DND-41 (cell line): ENCODE data around the gene C10orf88.

ENCODE experiments used
- ATAC-seq: fragments of 200-7000 bp; cut with Tn5 transposase; 3 replicates; pipeline ENCODE4 v1.9.1; 2021; ENCODE audit warnings: low read depth; ENCODE audit not compliant: insufficient read depth
- DNase-seq: peaks from one replicate; pipeline ENCODE4 v3.0.0-alpha.2; 2020
- H2AFZ ChIP-seq: 2 replicates; pipeline ENCODE4 v1.6.0; 2012; ENCODE audit warnings: low read depth, low read length
- H3K27ac ChIP-seq: 2 replicates; pipeline ENCODE4 v1.5.1; 2012; ENCODE audit warnings: low read length, inconsistent platforms
- H3K27me3 ChIP-seq: fragments of 200-600 bp; sonication (generic); 2 replicates; pipeline ENCODE4 v1.6.0; 2012; ENCODE audit warnings: low read length, mild to moderate bottlenecking, inconsistent platforms; ENCODE audit not compliant: insufficient read depth, poor library complexity
- H3K36me3 ChIP-seq: 2 replicates; pipeline ENCODE4 v1.5.1; 2012; ENCODE audit warnings: low read length, inconsistent platforms; ENCODE audit not compliant: insufficient read depth
- H3K4me1 ChIP-seq: 2 replicates; pipeline ENCODE4 v1.5.1; 2012; ENCODE audit warnings: mild to moderate bottlenecking, low read length; ENCODE audit not compliant: insufficient read depth
- H3K4me2 ChIP-seq: 2 replicates; pipeline ENCODE4 v1.6.0; 2012; ENCODE audit warnings: mild to moderate bottlenecking, moderate library complexity, low read length, inconsistent platforms; ENCODE audit not compliant: insufficient read depth
- H3K4me3 ChIP-seq, 2 experiments: fragments of 200-600 bp in 1 of 2; shearing (Covaris generic) in 1 of 2; 2 replicates each; pipeline ENCODE4 v1.5.1; 2012 to 2016; ENCODE audit warnings: inconsistent platforms in 2 of 2, low read length in 2 of 2, mild to moderate bottlenecking in 2 of 2, low read depth in 1 of 2, moderate library complexity in 1 of 2
- H3K79me2 ChIP-seq: 2 replicates; pipeline ENCODE4 v1.6.0; 2012; ENCODE audit warnings: low read length, inconsistent platforms; ENCODE audit not compliant: insufficient read depth
- H3K9ac ChIP-seq: 2 replicates; pipeline ENCODE4 v1.6.0; 2012; ENCODE audit warnings: low read depth, mild to moderate bottlenecking, inconsistent platforms, low read length, moderate library complexity
- H3K9me3 ChIP-seq: 2 replicates; pipeline ENCODE4 v1.5.1; 2012; ENCODE audit warnings: low read length, moderate library complexity, mild to moderate bottlenecking, inconsistent platforms; ENCODE audit not compliant: insufficient read depth, severe bottlenecking
- H4K20me1 ChIP-seq: 2 replicates; pipeline ENCODE4 v1.6.0; 2012; ENCODE audit warnings: low read length; ENCODE audit not compliant: insufficient read depth
- CTCF ChIP-seq: IDR thresholded peaks from 2 replicates; pipeline ENCODE4 v1.5.1; 2012; ENCODE audit warnings: borderline replicate concordance, low read length, moderate library complexity, mild to moderate bottlenecking; ENCODE audit not compliant: poor library complexity, severe bottlenecking; ENCODE audit errors: extremely low read depth
- EZH2 ChIP-seq: IDR thresholded peaks from 3 replicates; pipeline ENCODE4 v1.6.1; 2012; ENCODE audit warnings: borderline replicate concordance, low read depth, mild to moderate bottlenecking, moderate library complexity, low read length, inconsistent platforms; ENCODE audit not compliant: severe bottlenecking

Gene C10orf88

GRCh38 chr10:122992031-122992585 lies 38.1 kb upstream of the C10orf88 start:
- peaks cover 6% of the 10 kb centered on the region; the same call in 1 of the 2 replicates for H4K20me1 ChIP-seq
- peaks cover 8% of the 10 kb centered on the region; the same call in 1 of the 2 replicates for H3K79me2 ChIP-seq
- H3K4me1 ChIP-seq, result no peaks in the 10 kb centered on the region
- no peak for ATAC-seq
- H3K4me2 ChIP-seq, result no peak overlapping the region
- H3K4me3 ChIP-seq, result no peak overlapping the region
- H3K36me3 ChIP-seq, result peaks cover 53% of the 10 kb centered on the region
- no peak overlapping the region for H3K27ac ChIP-seq
- H3K27me3 ChIP-seq, result no peaks in the 10 kb centered on the region
- no peaks in the 10 kb centered on the region for H3K9me3 ChIP-seq
- DNase-seq, result no peak
- no peak for TF ChIP-seq CTCF
- TF ChIP-seq EZH2, result no peak
- H2AFZ ChIP-seq, result no peak overlapping the region
- H3K9ac ChIP-seq, result no peak overlapping the region

- Histone ChIP-seq H3K9me3 (no peaks in the 10 kb centered on the region), H3K4me2 (no peak overlapping the region), H3K4me3 (no peak overlapping the region), H3K36me3 (peaks cover 37% of the 10 kb centered on the region), H4K20me1 (peaks cover 1% of the 10 kb centered on the region; the same call in 1 of the 2 replicates), H3K4me1 (no peaks in the 10 kb centered on the region), H3K9ac (no peak overlapping the region), H3K27ac (no peak overlapping the region), H2AFZ (no peak overlapping the region), H3K27me3 (no peaks in the 10 kb centered on the region), H3K79me2 (peaks cover 1% of the 10 kb centered on the region; the same call in 1 of the 2 replicates)
- DNase-seq (no peak), ATAC-seq (no peak)
- no peak for TF ChIP-seq CTCF
- TF ChIP-seq EZH2, result no peak
Measured at GRCh38 chr10:122990278-122990677, 36.3 kb upstream of the C10orf88 start.

- Histone ChIP-seq H3K27me3 (no peaks in the 10 kb centered on the region), H3K27ac (no peak overlapping the region), H3K36me3 (peaks cover 25% of the 10 kb centered on the region; the same call in 1 of the 2 replicates), H3K4me1 (no peaks in the 10 kb centered on the region), H2AFZ (no peak overlapping the region), H3K4me2 (no peak overlapping the region), H3K9ac (no peak overlapping the region), H4K20me1 (no peaks in the 10 kb centered on the region), H3K9me3 (no peaks in the 10 kb centered on the region), H3K79me2 (no peaks in the 10 kb centered on the region), H3K4me3 (no peak overlapping the region)
- DNase-seq (no peak), ATAC-seq (no peak)
- TF ChIP-seq CTCF (no peak), EZH2 (no peak)
Measured at GRCh38 chr10:122988501-122988900, 34.5 kb upstream of the C10orf88 start.

- Histone ChIP-seq H3K4me2 (no peak overlapping the region), H3K9me3 (no peaks in the 10 kb centered on the region), H3K4me1 (peaks cover 5% of the 10 kb centered on the region; the same call in 1 of the 2 replicates), H4K20me1 (no peaks in the 10 kb centered on the region), H2AFZ (no peak overlapping the region), H3K27ac (no peak overlapping the region), H3K27me3 (no peaks in the 10 kb centered on the region), H3K4me3 (no peak overlapping the region), H3K9ac (no peak overlapping the region), H3K36me3 (peaks cover 14% of the 10 kb centered on the region; the same call in 1 of the 2 replicates), H3K79me2 (no peaks in the 10 kb centered on the region)
- no peak for TF ChIP-seq CTCF
- TF ChIP-seq EZH2, result no peak
- no peak for DNase-seq
- no peak for ATAC-seq
Measured at GRCh38 chr10:122986335-122986734, 32.3 kb upstream of the C10orf88 start.
